B cell (primary cell): ENCODE data around the gene EFHB.

ENCODE experiments used
- CTCF ChIP-seq: fragments of 200-600 bp; IDR thresholded peaks from one replicate; pipeline ENCODE4 v1.8.0; 2022; ENCODE audit warnings: antibody characterized with exemption, mild to moderate bottlenecking
- EZH2 ChIP-seq: IDR thresholded peaks from 2 replicates; pipeline ENCODE4 v1.6.1; 2012; ENCODE audit warnings: borderline replicate concordance, low read depth, mild to moderate bottlenecking, moderate library complexity, low read length; ENCODE audit not compliant: insufficient read depth, poor library complexity, severe bottlenecking

GRCh38 chr3:19901918-19902317, 32.1 kb downstream of the EFHB start:
- TF ChIP-seq CTCF (no peak), EZH2 (no peak)
